ENCODE measurements around the gene ZHX3. TPM values are rescaled to one million over a fixed set of nuclear protein-coding genes. Genes with fewer than 3 reads are reported as not detected.

The ZHX3 gene
- total and polyA plus RNA-seq, 2 of the 4 experiments (the other 2 are of a cell fraction), result 25.0 to 28.0 TPM

DNA sequence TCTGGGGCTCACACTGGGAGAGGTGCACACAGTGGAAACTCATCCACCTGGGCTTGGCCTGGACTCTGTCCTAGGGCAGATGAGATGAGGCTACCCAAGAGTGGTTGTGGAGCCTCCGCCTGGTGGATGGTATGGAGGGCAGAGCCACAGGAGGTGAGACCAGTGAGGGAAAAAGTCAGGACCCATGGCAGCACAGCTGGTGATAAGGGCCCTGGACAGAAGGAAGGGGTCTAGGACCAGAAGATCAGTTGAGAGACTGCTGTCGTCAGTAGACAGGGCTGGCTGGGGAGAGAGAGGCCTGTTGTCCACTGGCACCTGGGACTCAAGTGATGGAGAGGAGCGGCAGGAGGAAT lies 150.4 kb downstream of the ZHX3 start:
- Histone ChIP-seq H4K20me1 (ENCODE audit: insufficient read depth, low read length) (peaks cover 23% of the 10 kb centered on the region), H3K56ac (ENCODE audit: extremely low read depth, insufficient read depth, low read length) (no peak overlapping the region), H4K5ac (ENCODE audit: low read depth, low read length) (no peak overlapping the region), H3K79me1 (ENCODE audit: low read depth in 1 of 2, low read length in 2 of 2) (peaks cover 10 to 54% of the 10 kb centered on the region in 2 experiments), H3K18ac (ENCODE audit: low read depth, low read length) (no peak overlapping the region), H3K23ac (ENCODE audit: low read depth, low read length) (no peak overlapping the region), H2BK20ac (ENCODE audit: low read depth, low read length) (no peak overlapping the region), H3K4me1 (ENCODE audit: control insufficient read depth, insufficient read depth, low read length) (no peaks in the 10 kb centered on the region; the same call in 1 of the 2 replicates), H3K4me2 (ENCODE audit: low read depth, low read length) (no peak overlapping the region), H3K4ac (ENCODE audit: low read depth, low read length) (no peak overlapping the region), H3K27me3 (ENCODE audit: control insufficient read depth, insufficient read depth, low read length) (no peaks in the 10 kb centered on the region), H3K14ac (replicated peaks; ENCODE audit: low read depth, low read length) (no peak overlapping the region), H2BK15ac (ENCODE audit: low read depth, low read length) (no peak overlapping the region), H3K9ac (ENCODE audit: low read depth, low read length) (no peak overlapping the region), H4K8ac (ENCODE audit: low read depth in 2 of 2, low read length in 2 of 2) (no peak overlapping the region), H3K9me3 (ENCODE audit: control insufficient read depth, insufficient read depth, low read length) (no peaks in the 10 kb centered on the region), H2AK5ac (ENCODE audit: low read depth, low read length) (no peak overlapping the region), H2BK5ac (ENCODE audit: low read depth, low read length, poor library complexity, severe bottlenecking) (no peak overlapping the region), H3K9me1 (ENCODE audit: insufficient read depth, low read length) (peaks cover 11% of the 10 kb centered on the region), H3K36me3 (ENCODE audit: control insufficient read depth, insufficient read depth, low read length) (peaks cover 97% of the 10 kb centered on the region), H4K91ac (ENCODE audit: insufficient read depth, low read depth, low read length) (no peak overlapping the region), H3K4me3 (ENCODE audit: insufficient read depth, low read depth, low read length) (no peak overlapping the region), H3K27ac (ENCODE audit: insufficient read depth, low read length) (no peak overlapping the region), H2BK120ac (ENCODE audit: low read depth, low read length) (no peak overlapping the region), H2AK9ac (replicated peaks; ENCODE audit: low read depth, low read length, poor library complexity) (no peak overlapping the region), H2AFZ (replicated peaks; ENCODE audit: low read length, poor library complexity) (no peak overlapping the region)
- in situ Hi-C loops (cut with MboI; ENCODE audit: low sequenced_read_pairs) (loop anchor here (25.0 kb wide), 1 partner anchor 445 kb away; the partner anchor contains the start of gene CHD6), intact Hi-C loops (cut with micrococcal nuclease) (no loop called here), dilution Hi-C loops (cut with HindIII; ENCODE audit: low sequenced_read_pairs, unreplicated experiment) (no loop called here)
- ChIA-PET POLR2A (ENCODE audit: unreplicated experiment) (no interaction called here), CTCF (no interaction called here)
- no peak for ATAC-seq (ENCODE audit: low read depth)
- TF ChIP-seq SMC3 (IDR thresholded peaks at IDR 0.05; ENCODE audit: low read depth, low read length), result no peak
- no peak for TF ChIP-seq POLR2A (IDR thresholded peaks at IDR 0.05; ENCODE audit: low read depth, low read length)
- DNase-seq, result no peak
- no TSS peak for BruUV-seq (replicated peaks)
- WGBS, 2 experiments (ENCODE audit: extremely low coverage in 2 of 2, insufficient read length in 1 of 2), result 100% methylated on average over 2 of the region's 3 CpGs; no CpG with 5 or more reads in 1 of the 2 experiments
